GM12864 (cell line): ENCODE results near the gene KYAT1.

ENCODE experiments used
- DNase-seq: peaks from one replicate; pipeline ENCODE4 v3.0.0-alpha.2; 2011; ENCODE audit warnings: low read depth
- H3K4me3 ChIP-seq: 2 replicates; pipeline ENCODE4 v1.5.1; 2011; ENCODE audit warnings: mild to moderate bottlenecking, low read depth, low read length, control low read depth
- TF ChIP-seq, protein P1 (sequence below): IDR thresholded peaks from 2 replicates; pipeline ENCODE4 v1.5.1; 2011; ENCODE audit warnings: low read depth, mild to moderate bottlenecking, moderate library complexity, low read length, control low read depth, inconsistent platforms; ENCODE audit errors: missing control alignments

The KYAT1 gene

GRCh38 chr9:128901822-128902221, 20.1 kb upstream of the KYAT1 start:
- no peak overlapping the region for H3K4me3 ChIP-seq
- DNase-seq = no peak
- TF ChIP-seq, protein P1, sequence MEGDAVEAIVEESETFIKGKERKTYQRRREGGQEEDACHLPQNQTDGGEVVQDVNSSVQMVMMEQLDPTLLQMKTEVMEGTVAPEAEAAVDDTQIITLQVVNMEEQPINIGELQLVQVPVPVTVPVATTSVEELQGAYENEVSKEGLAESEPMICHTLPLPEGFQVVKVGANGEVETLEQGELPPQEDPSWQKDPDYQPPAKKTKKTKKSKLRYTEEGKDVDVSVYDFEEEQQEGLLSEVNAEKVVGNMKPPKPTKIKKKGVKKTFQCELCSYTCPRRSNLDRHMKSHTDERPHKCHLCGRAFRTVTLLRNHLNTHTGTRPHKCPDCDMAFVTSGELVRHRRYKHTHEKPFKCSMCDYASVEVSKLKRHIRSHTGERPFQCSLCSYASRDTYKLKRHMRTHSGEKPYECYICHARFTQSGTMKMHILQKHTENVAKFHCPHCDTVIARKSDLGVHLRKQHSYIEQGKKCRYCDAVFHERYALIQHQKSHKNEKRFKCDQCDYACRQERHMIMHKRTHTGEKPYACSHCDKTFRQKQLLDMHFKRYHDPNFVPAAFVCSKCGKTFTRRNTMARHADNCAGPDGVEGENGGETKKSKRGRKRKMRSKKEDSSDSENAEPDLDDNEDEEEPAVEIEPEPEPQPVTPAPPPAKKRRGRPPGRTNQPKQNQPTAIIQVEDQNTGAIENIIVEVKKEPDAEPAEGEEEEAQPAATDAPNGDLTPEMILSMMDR = no peak

DNA sequence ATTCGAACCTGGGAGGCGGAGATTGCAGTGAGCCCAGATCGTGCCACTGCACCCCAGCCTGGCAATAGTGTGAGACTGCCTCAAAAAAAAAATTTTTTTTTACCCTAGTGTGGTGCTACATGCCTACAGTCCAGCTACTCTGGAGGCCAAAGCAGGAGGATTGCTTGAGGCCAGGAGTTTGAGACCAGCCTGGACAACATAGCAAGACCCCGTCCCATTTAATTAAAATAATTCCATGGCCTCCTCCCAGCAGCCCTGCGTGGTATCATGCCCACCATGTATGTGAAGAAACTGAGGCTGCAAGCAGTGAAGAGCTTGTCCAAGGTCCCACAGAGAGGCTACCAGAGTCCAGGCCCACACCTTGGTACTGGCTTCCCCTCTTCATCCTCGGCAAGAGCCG, 19.6 kb upstream of the KYAT1 start:
- no peak for DNase-seq
- TF ChIP-seq, protein P1 = no peak
- no peak overlapping the region for H3K4me3 ChIP-seq

DNA sequence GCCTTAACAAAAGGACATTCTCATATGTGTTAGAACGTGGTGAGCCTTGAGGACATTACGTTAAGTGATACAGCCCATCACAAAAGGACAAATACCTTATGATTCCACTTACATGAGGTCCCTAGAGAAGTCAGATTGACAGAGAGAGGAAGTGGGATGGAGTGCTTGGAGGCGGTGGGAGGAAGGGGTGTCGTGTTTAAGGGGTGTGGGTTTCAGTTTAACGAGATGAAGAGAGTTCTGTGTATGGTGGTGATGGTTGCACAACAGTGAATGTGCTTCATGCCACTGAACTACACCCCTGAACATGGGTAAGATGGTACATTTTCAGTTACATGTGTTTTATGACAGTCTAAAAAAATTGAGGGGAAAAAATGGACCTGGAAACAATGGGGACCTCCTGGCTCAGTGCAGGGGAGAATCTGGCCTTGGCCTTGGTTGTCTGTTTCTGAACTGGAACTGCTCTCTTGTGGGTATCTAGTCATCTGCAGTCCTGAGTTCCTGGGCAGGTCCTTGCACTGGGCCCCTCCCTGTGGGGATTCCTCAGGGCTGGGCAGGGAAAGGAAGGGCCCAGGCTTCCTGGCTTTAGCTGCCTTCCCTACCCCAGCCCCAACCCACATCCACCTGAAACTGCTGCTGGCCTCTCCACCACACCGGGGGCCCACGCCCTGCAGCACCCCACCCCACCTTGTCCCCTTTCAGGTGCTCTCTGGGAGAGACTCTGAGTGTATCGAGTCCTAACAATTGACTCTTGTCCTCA, 18.0 kb upstream of the KYAT1 start:
- H3K4me3 ChIP-seq = no peak overlapping the region
- TF ChIP-seq, protein P1 = no peak
- no peak for DNase-seq

- no peak for DNase-seq
- TF ChIP-seq, protein P1 = no peak
- no peak overlapping the region for H3K4me3 ChIP-seq
Measured at GRCh38 chr9:128898845-128899565, 17.3 kb upstream of the KYAT1 start.

DNA sequence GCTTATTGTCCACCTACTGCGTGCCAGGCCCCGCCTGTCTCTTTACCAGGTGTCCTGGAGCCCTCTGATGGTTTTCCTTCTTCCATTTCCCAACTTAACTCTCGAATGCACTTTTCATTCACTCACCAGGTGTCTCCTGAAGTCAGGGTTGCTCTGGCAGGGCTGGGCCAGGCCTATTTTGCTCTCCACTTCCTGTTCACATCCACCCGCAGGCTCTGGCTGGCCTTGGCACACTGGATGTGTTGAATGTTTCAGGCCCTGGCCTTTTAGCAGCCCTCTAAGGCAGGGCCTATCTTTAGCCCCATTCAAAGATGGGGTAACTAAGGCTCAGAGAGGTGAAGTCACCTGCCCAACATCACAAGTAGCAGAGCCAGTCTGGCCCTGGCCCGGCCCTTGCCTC, 16.6 kb upstream of the KYAT1 start:
- no peak overlapping the region for H3K4me3 ChIP-seq
- TF ChIP-seq, protein P1 = no peak
- DNase-seq = no peak

GRCh38 chr9:128895556-128895955, 13.8 kb upstream of the KYAT1 start:
- no peak for DNase-seq
- no peak overlapping the region for H3K4me3 ChIP-seq
- TF ChIP-seq, protein P1 = no peak
